T1000 (cell line): ENCODE measurements around the gene SLC24A5.

Experiments used
- DNase-seq: peaks from one replicate; lab custom pipeline; 2025; ENCODE audit warnings: mixed read lengths; lab: John Stamatoyannopoulos, UW

Gene SLC24A5

DNA sequence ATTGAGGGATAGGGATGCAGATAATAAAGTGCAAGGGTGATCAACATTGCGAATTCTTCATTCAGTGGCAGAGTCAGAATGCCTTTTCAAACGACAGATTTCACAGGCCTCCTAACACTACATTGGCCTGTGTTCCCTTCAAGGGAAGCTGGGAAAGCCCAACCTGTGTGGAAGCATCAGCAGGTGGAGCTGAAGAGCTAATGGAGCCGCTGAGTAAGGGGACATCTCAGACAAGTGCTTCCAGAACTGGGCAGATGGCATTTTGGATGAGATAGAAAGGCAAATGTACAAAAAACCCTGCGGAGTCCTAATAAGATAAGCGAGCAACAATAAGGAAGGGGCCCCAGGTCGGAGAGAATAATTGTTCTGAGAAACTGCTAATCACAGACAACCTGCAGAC lies 8.5 kb upstream of the SLC24A5 start:
- no peak for DNase-seq

GRCh38 chr15:48119277-48119676 lies 1.5 kb upstream of the SLC24A5 start:
- no peak for DNase-seq

GRCh38 chr15:48121849-48122248 lies 1.1 kb downstream of the SLC24A5 start:
- DNase-seq: no peak

GRCh38 chr15:48126667-48127355 lies 6.0 kb downstream of the SLC24A5 start:
- no peak for DNase-seq

- DNase-seq: no peak
Measured at GRCh38 chr15:48131324-48131723, 10.5 kb downstream of the SLC24A5 start.

DNA sequence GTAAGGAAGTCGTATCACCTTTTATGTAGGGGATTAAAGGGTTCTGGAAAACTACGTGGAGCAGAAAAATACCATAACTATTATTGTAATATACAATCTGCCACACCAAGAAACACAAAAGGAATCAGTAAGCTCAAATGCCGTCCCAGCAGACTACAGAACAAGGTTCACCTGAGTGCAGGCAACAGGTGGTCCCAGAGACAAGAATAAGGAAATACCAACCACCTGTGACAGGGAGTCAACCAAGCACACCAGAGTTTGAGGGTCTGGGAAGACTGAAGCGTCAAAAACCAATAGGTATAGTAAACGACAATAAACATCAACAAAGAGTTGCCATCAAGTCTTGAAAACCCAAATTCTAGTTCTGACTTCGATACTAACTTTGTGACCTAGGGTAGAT lies 12.1 kb downstream of the SLC24A5 start:
- no peak for DNase-seq

- no peak for DNase-seq
Measured at GRCh38 chr15:48143856-48144255, 23.1 kb downstream of the SLC24A5 start.

- no peak for DNase-seq
Measured at GRCh38 chr15:48144889-48145288, 24.1 kb downstream of the SLC24A5 start.

DNA sequence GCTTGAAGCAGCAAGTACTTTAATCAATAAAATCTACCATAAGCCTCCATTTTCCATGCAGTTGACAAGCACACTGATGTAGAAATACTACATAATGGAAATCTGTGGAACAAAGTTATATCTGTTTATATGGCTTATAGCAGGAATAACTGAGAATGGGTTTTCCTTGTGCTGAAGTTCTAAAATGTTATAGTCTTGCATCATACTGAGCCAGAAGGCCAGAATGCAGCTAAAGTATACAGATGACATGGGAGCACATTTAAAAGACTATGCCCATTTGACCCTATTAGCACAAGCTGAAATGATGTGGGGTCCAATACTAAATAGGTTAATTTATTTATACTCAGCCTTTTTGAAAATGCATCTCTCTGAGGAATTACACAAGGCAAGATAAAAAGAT lies 25.1 kb downstream of the SLC24A5 start:
- DNase-seq: no peak

DNA sequence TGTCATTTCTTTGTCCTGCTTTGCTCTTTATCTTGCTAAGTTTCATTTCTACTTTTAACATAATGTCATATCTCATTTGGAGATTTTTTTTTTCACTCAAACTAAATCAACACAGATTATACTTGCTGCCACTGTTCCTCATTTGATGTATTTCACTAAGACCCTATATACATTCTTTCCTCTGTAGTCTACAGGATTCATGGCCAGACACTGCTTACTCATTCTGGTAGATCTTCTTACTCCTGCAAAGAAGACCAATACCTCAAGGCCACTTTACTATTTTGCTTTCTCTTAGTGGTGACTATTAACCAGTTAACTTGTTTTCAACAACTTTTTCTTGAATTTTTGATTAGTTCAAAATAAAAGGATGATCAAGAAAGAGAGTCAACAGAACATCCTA lies 26.6 kb downstream of the SLC24A5 start:
- DNase-seq: no peak

GRCh38 chr15:48149858-48150257 lies 29.1 kb downstream of the SLC24A5 start:
- no peak for DNase-seq

GRCh38 chr15:48153526-48153925 lies 32.7 kb downstream of the SLC24A5 start:
- DNase-seq: no peak

DNA sequence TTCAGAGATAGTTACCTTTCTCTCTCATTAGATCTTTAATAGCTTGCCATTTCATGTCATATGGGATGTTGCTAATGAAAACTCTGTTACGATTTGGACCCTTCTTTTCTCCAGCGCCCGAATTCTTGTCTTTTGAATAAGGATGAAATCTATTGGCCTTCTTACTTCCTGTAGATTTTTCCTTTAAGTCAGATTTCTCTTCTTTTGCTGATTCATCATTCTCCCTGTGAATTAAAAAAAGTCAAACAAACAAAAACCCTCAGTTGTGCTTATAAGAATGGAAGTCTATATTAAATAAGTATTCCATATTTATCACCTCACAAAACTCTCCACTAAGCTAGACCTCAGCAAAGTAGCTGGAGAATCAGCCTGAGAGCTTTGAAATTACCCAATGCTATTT lies 47.8 kb downstream of the SLC24A5 start:
- DNase-seq: no peak

DNA sequence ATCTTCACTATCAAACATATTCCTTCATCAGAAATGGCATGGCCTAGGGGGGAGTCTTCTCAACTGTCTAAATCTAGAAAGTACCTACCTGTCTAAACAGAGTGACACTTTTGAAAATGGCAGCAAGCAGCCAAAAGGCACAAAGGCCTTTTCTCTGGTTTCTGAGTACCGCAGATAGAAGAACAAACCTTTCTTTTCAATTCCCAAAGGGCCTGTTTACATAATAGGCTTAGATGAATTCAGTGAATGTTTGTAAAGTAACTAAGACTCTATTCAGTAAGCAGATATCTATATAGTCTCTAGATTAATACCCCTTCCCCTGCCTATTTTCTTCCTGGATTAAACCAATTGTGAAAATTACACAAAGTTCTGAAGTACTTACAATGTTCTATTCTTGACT lies 50.2 kb downstream of the SLC24A5 start:
- DNase-seq: no peak

DNA sequence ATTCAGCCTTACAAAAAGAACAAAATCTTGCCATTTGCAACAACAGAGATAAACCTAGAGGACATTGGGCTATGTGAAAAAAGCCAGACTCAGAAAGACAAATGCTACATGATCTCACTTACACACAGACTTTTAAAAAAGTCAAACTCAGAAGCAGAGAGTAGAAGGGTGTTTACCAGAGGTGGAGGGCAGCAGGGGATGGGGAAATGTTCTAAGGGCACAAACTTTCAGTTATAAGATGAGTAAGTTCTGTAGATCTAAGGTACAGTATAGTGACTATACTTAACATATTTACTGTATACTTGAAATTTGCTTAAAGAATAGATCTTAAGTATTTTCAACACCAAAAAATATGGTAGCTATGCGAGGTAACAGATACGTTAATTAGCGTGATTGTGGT lies 54.3 kb downstream of the SLC24A5 start:
- no peak for DNase-seq

DNA sequence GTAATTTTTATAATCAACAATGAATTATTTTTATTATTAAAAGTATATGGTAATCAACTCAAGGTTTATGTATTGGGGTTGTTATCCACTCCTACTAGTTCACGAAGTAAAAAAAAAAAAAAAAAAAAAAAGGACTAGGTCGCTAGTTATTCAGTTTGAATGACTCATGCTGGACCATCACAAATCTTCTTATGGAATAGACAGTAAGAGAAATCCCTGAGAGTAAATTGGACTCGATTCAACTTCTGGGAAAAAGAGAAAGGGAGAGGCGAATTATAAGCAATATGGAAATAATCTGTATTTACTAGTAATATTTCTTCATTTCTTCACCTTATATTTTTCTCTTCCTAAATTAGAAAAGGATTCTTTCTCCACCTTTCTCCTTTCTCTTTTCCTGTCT lies 55.3 kb downstream of the SLC24A5 start:
- DNase-seq: no peak

GRCh38 chr15:48176957-48177356 lies 56.2 kb downstream of the SLC24A5 start:
- no peak for DNase-seq

GRCh38 chr15:48177383-48177765 lies 56.6 kb downstream of the SLC24A5 start:
- no peak for DNase-seq

DNA sequence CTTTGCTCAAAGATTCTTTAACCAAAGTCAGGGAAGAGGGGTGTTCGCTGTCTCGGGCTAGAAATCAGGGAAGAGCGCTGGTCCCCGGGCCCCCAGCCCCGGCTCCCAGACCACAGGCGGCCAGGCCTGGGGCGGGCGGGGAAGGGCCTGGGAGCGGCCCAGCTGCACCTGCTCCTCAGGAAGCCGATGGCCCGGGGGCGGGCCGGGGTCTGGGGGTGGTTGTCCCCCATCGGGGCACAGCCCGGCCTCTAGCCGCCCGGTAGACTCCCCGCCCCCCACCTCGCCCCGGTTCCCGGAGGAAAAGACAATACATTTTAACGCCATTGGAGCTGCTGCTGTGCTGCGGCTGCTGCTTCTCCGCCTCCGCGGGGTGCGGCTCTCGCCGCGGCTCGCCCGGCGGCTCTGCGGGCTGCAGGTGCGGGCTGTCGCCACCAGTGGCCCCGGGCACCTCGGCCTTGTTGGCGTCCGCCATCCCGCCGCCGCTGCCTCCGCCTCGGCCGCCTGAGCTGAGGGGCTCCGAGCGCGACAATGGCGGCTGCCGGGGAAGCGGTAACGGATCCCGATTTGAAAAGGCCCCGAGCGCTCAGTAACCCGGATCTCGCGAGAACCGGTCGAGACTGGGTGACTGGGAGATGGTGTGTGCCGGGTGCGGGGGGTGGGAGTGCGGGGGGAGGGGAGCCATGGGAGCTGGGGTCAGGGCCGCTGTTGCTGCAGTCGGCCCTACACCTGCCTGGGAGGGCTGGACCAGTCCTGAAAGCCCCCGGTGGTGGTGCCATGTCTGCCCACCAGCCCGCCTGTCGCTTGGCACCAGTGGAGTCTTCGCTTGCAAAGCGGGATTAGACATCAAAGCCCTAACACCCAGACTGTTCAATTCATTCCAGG lies 57.2 kb downstream of the SLC24A5 start, which contains the start of gene MYEF2:
Gene MYEF2, minus strand, starts transcription at position 530 of the 882 bp plus-strand sequence. Its CDS starts 58 bp downstream, at position 472.
- DNase-seq: peak; percentile 48

DNA sequence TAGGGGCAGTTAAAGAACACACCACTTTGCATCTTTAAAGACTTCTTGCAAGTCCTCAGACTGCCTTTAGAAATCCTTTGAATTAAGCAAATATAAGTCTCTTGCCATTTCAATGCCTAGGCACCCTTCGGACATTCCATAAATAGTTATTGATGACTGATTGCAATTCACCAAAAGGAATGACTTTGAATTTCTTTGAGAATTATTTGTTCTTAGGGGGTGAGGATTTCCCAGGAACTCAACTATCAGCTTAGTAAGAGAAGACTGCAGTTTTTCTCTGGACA lies 57.8 kb downstream of the SLC24A5 start:
- no peak for DNase-seq

DNA sequence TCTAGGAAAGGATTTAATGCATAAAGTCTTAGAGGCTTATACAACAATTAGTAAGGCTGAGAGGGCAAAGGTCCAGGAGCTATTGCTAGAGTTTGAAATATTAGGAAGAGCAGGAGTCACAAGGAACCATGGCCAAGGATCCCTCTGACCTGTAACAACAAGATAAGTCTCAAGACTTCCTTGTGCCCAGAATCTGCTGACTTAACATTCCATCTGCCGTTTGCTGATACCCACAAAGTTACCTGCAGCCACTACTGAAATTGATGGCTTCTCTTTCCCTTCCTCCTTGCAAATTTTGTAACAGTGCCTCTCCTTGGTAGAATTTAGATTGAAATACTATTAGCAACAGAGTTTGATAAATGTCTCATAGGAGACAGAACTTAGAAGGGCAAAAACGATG lies 62.0 kb downstream of the SLC24A5 start:
- no peak for DNase-seq

DNA sequence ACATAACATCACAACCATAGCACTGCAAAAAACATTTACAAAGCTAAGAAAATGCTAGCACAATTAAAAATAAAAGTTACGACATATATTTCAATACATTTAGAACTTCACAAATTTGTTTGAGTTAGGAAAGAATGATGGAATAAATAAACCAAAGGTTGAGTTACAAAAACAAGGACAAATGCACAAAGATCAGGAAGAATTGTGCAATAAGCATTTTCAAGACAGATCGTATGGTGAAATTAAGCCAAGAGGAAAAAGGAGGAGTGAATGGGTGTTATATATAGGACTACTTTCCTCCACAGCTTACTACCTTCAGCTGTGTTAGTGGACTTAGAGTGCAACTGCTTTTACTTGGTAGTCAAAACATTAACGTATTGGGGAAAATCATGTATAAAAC lies 64.7 kb downstream of the SLC24A5 start:
- no peak for DNase-seq

DNA sequence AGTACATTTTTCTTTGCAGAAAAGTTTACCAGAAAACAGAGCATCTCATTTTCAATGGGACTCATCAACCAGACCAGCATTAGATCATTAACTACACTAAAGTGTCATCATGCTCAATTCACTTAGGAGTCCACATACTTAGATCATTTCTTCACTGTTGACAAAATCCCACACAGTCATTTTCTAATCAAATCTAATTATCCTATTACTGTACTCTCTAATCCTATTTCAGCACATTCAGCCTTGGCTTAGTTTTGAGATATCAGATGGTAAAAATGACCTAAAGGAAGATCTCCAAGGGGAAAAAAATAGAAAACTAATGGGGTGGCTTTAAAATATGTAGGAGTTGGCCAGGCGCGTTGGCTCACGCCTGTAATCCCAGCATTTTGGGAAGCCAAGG lies 65.5 kb downstream of the SLC24A5 start:
- no peak for DNase-seq
